Psoas muscle (tissue), 8 donors: Measurements from ENCODE around the gene AXDND1. TPM values are rescaled to one million over a fixed set of nuclear protein-coding genes. Genes with fewer than 3 reads are reported as not detected.

Experiments
- ATAC-seq, 4 donors: fragments of 200-7000 bp; cut with Tn5 transposase; one replicate each; pipeline ENCODE4 v1.9.1; 2020; ENCODE audit warnings: moderate library complexity in 3 of 4, mild to moderate bottlenecking in 2 of 4
- DNase-seq, 2 donors: peaks; one replicate each; pipeline ENCODE4 v3.0.0-alpha.2; 2020
- H3K27ac ChIP-seq: fragments of 200-600 bp; one replicate; pipeline ENCODE4 v1.8.0; 2022
- H3K27me3 ChIP-seq, 3 donors: fragments of 200-600 bp in 1 of 3; one replicate each; pipeline versions ENCODE4 v1.6.1 to v1.8.0; 2013 to 2022; ENCODE audit warnings: low read length in 2 of 3, mild to moderate bottlenecking in 2 of 3, moderate library complexity in 1 of 3; ENCODE audit not compliant: insufficient read depth in 3 of 3
- H3K36me3 ChIP-seq, 2 donors: fragments of 200-600 bp in 1 of 2; one replicate each; pipeline versions ENCODE4 v1.6.1 to v1.8.0; 2013 to 2022; ENCODE audit warnings: low read depth in 1 of 2, mild to moderate bottlenecking in 1 of 2, moderate library complexity in 1 of 2; ENCODE audit not compliant: insufficient read depth in 1 of 2
- H3K4me1 ChIP-seq: fragments of 200-600 bp; one replicate; pipeline ENCODE4 v1.8.0; 2022
- H3K4me3 ChIP-seq: fragments of 200-600 bp; one replicate; pipeline ENCODE4 v1.8.0; 2022; ENCODE audit warnings: mild to moderate bottlenecking
- H3K9me3 ChIP-seq: fragments of 200-600 bp; one replicate; pipeline ENCODE4 v1.8.0; 2022
- CTCF ChIP-seq: fragments of 200-600 bp; IDR thresholded peaks from one replicate; pipeline ENCODE4 v1.8.0; 2022; ENCODE audit warnings: antibody characterized with exemption
- WGBS, 3 donors: extraction: QIAGEN DNeasy Blood & Tissue Kit; methylation state at CpG; one replicate each; pipeline versions ENCODE4 v1.1.6 to v1.1.7; 2013; 5-methylcytosine and 5-hydroxymethylcytosine counted together
- intact Hi-C, 2 donors: fragments of 100-400 bp; cut with DNase I; formaldehyde crosslinking; loops; one replicate each; pipeline versions ENCODE4 v1.11.0 to v1.14.2; 2022
- polyA plus RNA-seq, 3 donors: library from polyadenylated mRNA; stranded (reverse); fragments of 200-250 nt; gene quantifications; one replicate each; pipeline ENCODE4 v1.2.3, GENCODE V29; 2013
- total RNA-seq, 4 donors: library from RNA; stranded (reverse); fragmentation: NEBNext Ultra II Directional in 2 of 4; extraction: Animal tissue kit (Norgen Biotek cat#: 25700) in 2 of 4; gene quantifications; one replicate each; pipeline versions ENCODE4 v1.2.1 to v1.2.4, GENCODE V29; 2021 to 2023
- donor health status: healthy with polysubstance abuse.
- donor health status: DM: no; HTN: no; CAD: no; lungs with moderate emphysema.
- donor health status: Bipolar disorder and iron deficiency.
- donor health status: healthy.
- donor health status: DM: yes; HTN: yes; CAD: no.
- donor health status: DM: no; HTN: no; CAD: no.
- donor health status: DM: no; HTN: no; CAD: no.
- donor health status: DM: yes; HTN: yes; CAD: no.

Gene AXDND1
- total and polyA plus RNA-seq, 7 donors, result 0.09 to 0.18 TPM; not detected in 5

GRCh38 chr1:179529482-179530195 is 163.9 kb downstream of the AXDND1 start:
- no peak for DNase-seq
- Histone ChIP-seq H3K4me1 (no peaks in the 10 kb centered on the region), H3K27ac (no peak overlapping the region), H3K27me3 (peaks cover 0 to 3% (median 0%) of the 10 kb centered on the region in 3 donors), H3K9me3 (no peaks in the 10 kb centered on the region), H3K36me3 (no peaks in the 10 kb centered on the region), H3K4me3 (no peak overlapping the region)
- ATAC-seq, result no peak
- intact Hi-C loops, result no loop called here
- no peak for TF ChIP-seq CTCF
- WGBS, 3 donors, result 65 to 78% (median 77%) methylated on average over 8 of the region's 8 CpGs

- Histone ChIP-seq H3K4me1 (no peaks in the 10 kb centered on the region), H3K27me3 (no peaks in the 10 kb centered on the region), H3K9me3 (no peaks in the 10 kb centered on the region), H3K27ac (no peak overlapping the region), H3K4me3 (no peak overlapping the region), H3K36me3 (no peaks in the 10 kb centered on the region)
- TF ChIP-seq CTCF, result no peak
- ATAC-seq (no peak), DNase-seq (no peak)
- 47 to 53% (median 48%) methylated on average over 1 of the region's 1 CpG for WGBS, 3 donors
- intact Hi-C loops, result no loop called here
Measured at GRCh38 chr1:179530352-179530751, 164.6 kb downstream of the AXDND1 start.

- H3K4me3 ChIP-seq, result no peak overlapping the region
- H3K36me3 ChIP-seq, result no peaks in the 10 kb centered on the region
- no peaks in the 10 kb centered on the region for H3K9me3 ChIP-seq
- DNase-seq, result no peak
- TF ChIP-seq CTCF, result no peak
- no peak for ATAC-seq
- WGBS, 3 donors, result 66 to 75% (median 75%) methylated on average over 2 of the region's 2 CpGs
- no peak overlapping the region for H3K27ac ChIP-seq
- no peaks in the 10 kb centered on the region for H3K4me1 ChIP-seq
- H3K27me3 ChIP-seq, result no peaks in the 10 kb centered on the region
- intact Hi-C loops, result no loop called here
Measured at GRCh38 chr1:179541774-179542173, 176.0 kb downstream of the AXDND1 start.

GRCh38 chr1:179545321-179545720 is 179.6 kb downstream of the AXDND1 start:
- ATAC-seq, result no peak
- intact Hi-C loops, result no loop called here
- H3K9me3 ChIP-seq, result no peaks in the 10 kb centered on the region

More at GRCh38 chr1:179545321-179545720, 179.6 kb downstream of the AXDND1 start:
- Histone ChIP-seq H3K4me3 (no peak overlapping the region), H3K36me3 (no peaks in the 10 kb centered on the region), H3K27ac (no peak overlapping the region), H3K27me3 (no peaks in the 10 kb centered on the region), H3K4me1 (no peaks in the 10 kb centered on the region)
- TF ChIP-seq CTCF, result no peak
- no peak for DNase-seq
- WGBS, 3 donors, result 31 to 54% (median 35%) methylated on average over 3 of the region's 3 CpGs
